H1 (cell line): ENCODE results near the gene CCDC93.

ENCODE experiments used
- JUN ChIP-seq: IDR thresholded peaks from 2 replicates; pipeline ENCODE4 v1.6.1; 2011; ENCODE audit warnings: low read depth, mild to moderate bottlenecking, improper control_type of control experiment, low read length
- MAFK ChIP-seq: IDR thresholded peaks from 2 replicates; pipeline ENCODE4 v1.6.1; 2012; ENCODE audit warnings: low read depth, mild to moderate bottlenecking, improper control_type of control experiment, low read length
- PHF8 ChIP-seq: fragments of 200-600 bp; sonication (generic); conservative IDR thresholded peaks from 2 replicates; pipeline ENCODE4 v1.7.1; 2012; ENCODE audit warnings: low read depth, mild to moderate bottlenecking, inconsistent platforms, low read length, moderate library complexity
- RAD21 ChIP-seq, 2 experiments: IDR thresholded peaks in 1 of 2; conservative IDR thresholded peaks in 1 of 2; 2 replicates each; pipeline ENCODE4 v1.6.1; 2011; ENCODE audit warnings: low read depth in 2 of 2, low read length in 2 of 2, improper control_type of control experiment in 1 of 2, inconsistent platforms in 1 of 2, mild to moderate bottlenecking in 1 of 2, moderate library complexity in 1 of 2
- TCF12 ChIP-seq: IDR thresholded peaks from 2 replicates; pipeline ENCODE4 v1.6.1; 2011; ENCODE audit warnings: low read depth, mild to moderate bottlenecking, low read length
- TF ChIP-seq, protein P1 (sequence below), 3 experiments: IDR thresholded peaks; 1 replicate in 2 of 3; 2 replicates in 1 of 3; pipeline versions ENCODE4 v1.5.1 to v1.6.1; 2011; ENCODE audit warnings: low read length in 3 of 3, mild to moderate bottlenecking in 3 of 3, inconsistent platforms in 2 of 3, low read depth in 1 of 3, moderate library complexity in 1 of 3; ENCODE audit not compliant: insufficient read depth in 1 of 3; ENCODE audit errors: control extremely low read depth in 1 of 3

DNA sequence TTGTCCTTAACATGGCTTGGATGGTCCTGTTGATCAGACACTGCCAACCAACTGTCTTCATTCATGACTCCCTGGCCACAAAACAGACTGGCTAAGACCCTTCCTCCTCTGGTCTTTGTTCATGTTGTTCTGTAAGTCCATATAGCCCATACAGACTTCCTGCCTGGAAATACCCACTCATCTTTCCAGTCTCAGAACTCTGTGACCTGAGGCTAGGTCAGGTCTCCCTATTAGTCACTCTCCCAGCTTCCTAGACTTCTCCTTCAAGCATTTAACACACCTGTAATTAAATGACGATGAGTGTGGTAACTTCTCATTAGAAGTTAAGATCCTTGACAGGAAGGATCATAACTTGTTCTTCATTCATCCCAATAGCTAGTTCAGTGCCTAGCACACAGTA lies 56.3 kb downstream of the CCDC93 start:
- TF ChIP-seq, protein P1, sequence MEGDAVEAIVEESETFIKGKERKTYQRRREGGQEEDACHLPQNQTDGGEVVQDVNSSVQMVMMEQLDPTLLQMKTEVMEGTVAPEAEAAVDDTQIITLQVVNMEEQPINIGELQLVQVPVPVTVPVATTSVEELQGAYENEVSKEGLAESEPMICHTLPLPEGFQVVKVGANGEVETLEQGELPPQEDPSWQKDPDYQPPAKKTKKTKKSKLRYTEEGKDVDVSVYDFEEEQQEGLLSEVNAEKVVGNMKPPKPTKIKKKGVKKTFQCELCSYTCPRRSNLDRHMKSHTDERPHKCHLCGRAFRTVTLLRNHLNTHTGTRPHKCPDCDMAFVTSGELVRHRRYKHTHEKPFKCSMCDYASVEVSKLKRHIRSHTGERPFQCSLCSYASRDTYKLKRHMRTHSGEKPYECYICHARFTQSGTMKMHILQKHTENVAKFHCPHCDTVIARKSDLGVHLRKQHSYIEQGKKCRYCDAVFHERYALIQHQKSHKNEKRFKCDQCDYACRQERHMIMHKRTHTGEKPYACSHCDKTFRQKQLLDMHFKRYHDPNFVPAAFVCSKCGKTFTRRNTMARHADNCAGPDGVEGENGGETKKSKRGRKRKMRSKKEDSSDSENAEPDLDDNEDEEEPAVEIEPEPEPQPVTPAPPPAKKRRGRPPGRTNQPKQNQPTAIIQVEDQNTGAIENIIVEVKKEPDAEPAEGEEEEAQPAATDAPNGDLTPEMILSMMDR (IDR thresholded peaks at IDR 0.05; ENCODE audit: control extremely low read depth in 1 of 3, insufficient read depth in 1 of 3, low read depth in 1 of 3, low read length in 3 of 3) = no peak
- TF ChIP-seq MAFK (no peak), JUN (no peak), RAD21 (IDR thresholded peaks at IDR 0.05 in 1 of 2, conservative IDR thresholded peaks at IDR 0.05 in 1 of 2; ENCODE audit: low read depth in 2 of 2, low read length in 2 of 2) (no peak), PHF8 (no peak), TCF12 (no peak)
